Mononuclear cell (primary cell): Measurements from ENCODE around the gene NKX1-2. TPM values are rescaled to one million over a fixed set of nuclear protein-coding genes. Genes with fewer than 3 reads are reported as not detected.

Experiments used
- H3K27me3 ChIP-seq: 2 replicates; pipeline ENCODE4 v1.6.0; 2011; ENCODE audit warnings: low read length, control low read depth; ENCODE audit not compliant: insufficient read depth
- H3K4me1 ChIP-seq: 2 replicates; pipeline ENCODE4 v1.5.1; 2011; ENCODE audit warnings: mild to moderate bottlenecking, low read length, control low read depth; ENCODE audit not compliant: insufficient read depth
- H3K4me3 ChIP-seq: 2 replicates; pipeline ENCODE4 v1.5.1; 2011; ENCODE audit warnings: mild to moderate bottlenecking, low read length, moderate library complexity
- H3K9me3 ChIP-seq: 2 replicates; pipeline ENCODE4 v1.5.1; 2011; ENCODE audit warnings: low read depth, mild to moderate bottlenecking, control low read depth, low read length
- total RNA-seq: library from RNA; depleted of rRNA; stranded (reverse); fragments of >200 nt; gene quantifications from one replicate; pipeline ENCODE4 v1.2.3, GENCODE V29; 2012

The NKX1-2 gene
- not detected for total RNA-seq

DNA sequence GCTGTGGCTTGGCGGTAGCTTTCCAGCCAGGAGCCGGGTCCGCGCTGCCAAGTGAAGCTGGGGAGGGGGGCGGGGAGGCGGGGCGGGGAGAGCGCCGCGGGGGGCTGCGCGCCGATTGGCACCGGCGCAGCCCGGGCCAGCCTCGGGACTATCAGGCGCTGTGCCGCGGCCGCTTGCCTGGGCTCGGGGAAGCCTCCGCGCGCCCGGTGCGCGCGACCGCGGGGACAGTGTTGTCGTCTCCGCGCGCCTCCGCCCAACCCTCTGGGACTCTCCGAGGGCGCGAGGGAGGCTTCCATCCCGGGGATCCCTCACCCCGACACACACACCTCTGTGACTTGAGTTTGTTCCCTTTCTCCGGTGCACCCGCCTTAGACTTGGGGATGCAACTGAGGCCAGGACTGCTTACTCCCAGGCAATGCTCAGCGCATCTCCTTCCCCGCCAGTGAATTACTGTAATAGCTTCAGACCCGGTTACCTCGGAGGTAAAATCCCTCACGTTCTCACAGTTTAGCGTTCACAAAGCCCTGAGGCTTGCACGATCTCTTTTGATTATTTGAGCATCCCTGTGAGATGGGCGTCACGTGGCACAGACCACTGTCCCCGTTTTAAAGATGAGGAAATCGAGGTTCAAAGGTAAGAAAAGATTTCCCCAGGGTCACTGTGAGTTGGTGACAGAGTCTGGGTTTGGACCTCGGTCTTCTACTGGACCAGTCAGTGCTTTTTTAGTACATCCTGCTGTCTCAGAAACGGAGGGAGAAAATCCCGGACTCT is at the start of gene NKX1-2:
Gene NKX1-2 (minus strand): TSS at position 24 of the 771 bp plus-strand sequence. CDS start 92 bp downstream, outside the sequence.
- Histone ChIP-seq H3K9me3 (no peaks in the 10 kb centered on the region), H3K27me3 (peaks cover 85% of the 10 kb centered on the region)

GRCh38 chr10:124498056-124498455 is 48.2 kb upstream of the NKX1-2 start:
- no peaks in the 10 kb centered on the region for H3K9me3 ChIP-seq
- peaks cover 13% of the 10 kb centered on the region for H3K4me1 ChIP-seq
- no peaks in the 10 kb centered on the region for H3K27me3 ChIP-seq
- no peak overlapping the region for H3K4me3 ChIP-seq

More for the DNA sequence above, at the start of gene NKX1-2:
- Histone ChIP-seq H3K4me1 (peaks cover 17% of the 10 kb centered on the region), H3K4me3 (no peak within 1 kb of the TSS)

- H3K9me3 ChIP-seq = no peaks in the 10 kb centered on the region
- H3K27me3 ChIP-seq = no peaks in the 10 kb centered on the region
- peaks cover 13% of the 10 kb centered on the region for H3K4me1 ChIP-seq
- no peak overlapping the region for H3K4me3 ChIP-seq
Observed at GRCh38 chr10:124497196-124497881, 47.5 kb upstream of the NKX1-2 start.

- Histone ChIP-seq H3K27me3 (no peaks in the 10 kb centered on the region), H3K9me3 (no peaks in the 10 kb centered on the region), H3K4me3 (no peak overlapping the region), H3K4me1 (peaks cover 13% of the 10 kb centered on the region)
Observed at GRCh38 chr10:124496620-124497019, 46.8 kb upstream of the NKX1-2 start.

- peaks cover 13% of the 10 kb centered on the region for H3K4me1 ChIP-seq
- H3K27me3 ChIP-seq = no peaks in the 10 kb centered on the region
- no peaks in the 10 kb centered on the region for H3K9me3 ChIP-seq
- no peak overlapping the region for H3K4me3 ChIP-seq
Observed at GRCh38 chr10:124496150-124496549, 46.3 kb upstream of the NKX1-2 start.

DNA sequence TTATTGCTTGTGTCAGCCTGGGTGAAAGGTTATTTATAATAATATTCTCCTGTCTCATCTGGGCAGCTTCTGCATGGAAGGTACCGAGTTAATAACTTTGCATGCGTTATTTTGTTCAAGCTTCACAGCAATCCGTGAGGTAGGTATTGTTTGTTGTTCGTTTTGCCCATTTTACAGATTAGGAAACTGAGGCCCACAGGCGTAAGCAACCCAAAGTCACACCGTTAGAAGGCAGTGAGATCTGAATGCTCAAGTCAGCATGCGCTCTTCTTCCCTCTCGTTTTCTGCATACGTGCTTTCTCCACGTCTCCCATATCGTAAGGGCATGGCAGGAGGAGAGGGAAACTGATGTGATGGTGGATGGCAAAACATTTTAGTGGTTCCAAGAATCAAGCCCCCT is 45.9 kb upstream of the NKX1-2 start:
- Histone ChIP-seq H3K27me3 (no peaks in the 10 kb centered on the region), H3K4me1 (peaks cover 13% of the 10 kb centered on the region), H3K9me3 (no peaks in the 10 kb centered on the region), H3K4me3 (no peak overlapping the region)

DNA sequence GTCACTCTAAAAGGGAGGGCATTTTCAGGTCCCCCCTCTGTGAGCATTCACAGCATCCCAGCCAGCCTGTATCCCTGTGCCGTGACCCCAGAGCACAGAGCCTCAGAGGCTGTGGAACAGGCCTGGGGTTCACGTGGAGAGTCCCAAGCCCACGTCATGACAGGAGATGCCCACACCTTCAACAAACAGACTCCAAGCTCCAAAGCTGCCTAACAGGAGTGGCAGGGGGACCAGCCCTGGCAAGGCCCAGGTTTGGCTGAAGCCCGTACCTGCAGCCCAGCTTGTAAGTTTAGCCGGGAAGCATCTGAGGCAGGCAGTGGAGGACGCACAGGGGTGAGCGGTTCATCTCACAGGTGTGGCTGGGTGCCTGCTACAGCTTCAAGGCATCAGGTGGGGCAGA is 45.3 kb upstream of the NKX1-2 start:
- Histone ChIP-seq H3K27me3 (no peaks in the 10 kb centered on the region), H3K9me3 (no peaks in the 10 kb centered on the region)

DNA sequence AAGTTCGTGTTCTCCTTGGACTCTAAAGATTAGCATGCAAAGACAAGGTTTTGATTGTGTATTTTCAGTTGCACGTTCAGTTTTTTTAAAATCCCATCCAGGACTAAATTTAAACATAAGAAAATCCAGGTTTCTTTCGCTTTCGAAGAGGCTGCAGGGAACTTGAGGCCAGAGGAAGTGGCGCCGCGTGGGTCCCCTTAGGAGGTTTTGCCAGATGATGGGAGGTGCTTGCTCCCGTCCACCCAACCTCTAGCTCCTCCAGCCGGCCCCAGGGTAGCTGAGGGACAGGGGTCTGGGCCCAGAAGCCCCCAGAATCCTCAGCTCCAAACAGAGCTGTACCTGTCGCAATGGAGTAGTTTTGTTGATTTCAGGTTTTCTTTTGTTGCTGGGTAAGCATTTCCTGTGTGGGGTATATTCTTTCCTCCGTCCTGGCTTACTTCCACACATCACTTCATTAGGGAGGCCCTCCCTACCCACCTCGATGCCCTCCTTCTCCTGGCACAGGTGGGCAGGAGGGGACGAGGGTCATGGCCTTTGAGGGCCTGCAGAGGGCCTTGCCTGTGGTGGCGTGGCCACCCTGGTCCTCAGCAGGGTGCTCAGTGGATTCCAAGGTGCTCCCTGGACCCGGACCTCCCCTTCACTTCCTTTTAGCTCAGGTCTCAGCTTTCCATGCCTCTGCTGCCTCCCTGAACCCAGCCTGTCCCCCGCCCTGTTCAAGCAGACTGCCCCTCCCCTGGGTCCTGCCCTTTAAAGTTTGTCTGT is 44.4 kb upstream of the NKX1-2 start:
- Histone ChIP-seq H3K4me3 (no peak overlapping the region), H3K27me3 (no peaks in the 10 kb centered on the region), H3K9me3 (no peaks in the 10 kb centered on the region), H3K4me1 (peaks cover 13% of the 10 kb centered on the region)

More for the DNA sequence above, 45.3 kb upstream of the NKX1-2 start:
- Histone ChIP-seq H3K4me3 (no peak overlapping the region), H3K4me1 (peaks cover 13% of the 10 kb centered on the region)

DNA sequence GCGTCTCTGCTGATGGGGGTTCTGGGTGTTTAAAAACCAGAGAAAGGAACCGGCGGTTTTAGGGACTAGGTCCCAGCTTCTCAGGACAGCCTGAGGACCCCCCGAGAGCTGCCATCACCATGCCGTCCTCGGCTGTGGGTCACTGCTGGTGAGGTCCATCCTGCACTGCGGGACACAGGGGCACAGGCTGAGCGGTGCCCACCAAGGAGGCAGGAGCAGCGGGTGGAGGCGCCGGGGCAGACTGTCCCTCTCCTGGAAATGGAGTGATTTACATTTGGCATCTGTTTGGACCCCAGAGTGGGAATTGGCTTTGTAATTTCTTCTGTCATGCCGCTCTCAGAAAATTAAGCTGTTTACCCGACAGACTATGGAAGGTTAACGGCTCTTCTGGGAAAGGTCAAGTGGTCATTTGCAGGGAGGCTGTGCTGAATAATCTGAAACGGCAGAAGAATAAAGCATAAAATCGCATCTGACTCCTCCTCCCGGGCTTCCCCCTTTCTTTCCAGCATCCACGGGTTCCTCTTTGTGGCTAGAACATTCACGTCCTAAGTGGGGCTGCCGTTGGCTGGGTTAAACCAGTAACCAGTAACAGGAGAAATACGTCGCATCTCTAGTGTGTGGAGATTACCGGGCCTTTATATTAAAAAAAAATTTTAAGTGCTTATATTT is 43.5 kb upstream of the NKX1-2 start:
- no peak overlapping the region for H3K4me3 ChIP-seq

DNA sequence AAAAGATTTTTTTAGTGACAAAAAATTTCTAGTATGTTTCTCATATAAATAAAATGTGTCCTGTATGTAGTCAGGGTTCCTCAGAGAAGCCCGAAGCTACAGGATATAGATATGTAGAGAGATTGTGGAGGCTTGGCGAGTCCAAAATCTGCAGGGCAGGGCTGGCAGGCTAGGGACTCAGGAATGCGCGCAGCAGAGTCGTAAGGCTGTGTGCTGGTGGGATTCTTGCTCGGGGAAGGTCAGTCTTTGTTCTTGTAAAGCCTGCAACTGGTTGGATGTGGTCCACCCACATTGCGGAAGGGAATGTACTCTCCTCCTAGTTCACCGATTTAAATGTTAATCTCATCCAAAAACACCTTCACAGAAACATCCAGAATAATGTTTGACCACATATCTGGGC is 42.4 kb upstream of the NKX1-2 start:
- Histone ChIP-seq H3K9me3 (no peaks in the 10 kb centered on the region), H3K4me3 (no peak overlapping the region), H3K27me3 (no peaks in the 10 kb centered on the region), H3K4me1 (peaks cover 13% of the 10 kb centered on the region)

More for the DNA sequence above, 43.5 kb upstream of the NKX1-2 start:
- Histone ChIP-seq H3K27me3 (no peaks in the 10 kb centered on the region), H3K4me1 (peaks cover 13% of the 10 kb centered on the region), H3K9me3 (no peaks in the 10 kb centered on the region)

DNA sequence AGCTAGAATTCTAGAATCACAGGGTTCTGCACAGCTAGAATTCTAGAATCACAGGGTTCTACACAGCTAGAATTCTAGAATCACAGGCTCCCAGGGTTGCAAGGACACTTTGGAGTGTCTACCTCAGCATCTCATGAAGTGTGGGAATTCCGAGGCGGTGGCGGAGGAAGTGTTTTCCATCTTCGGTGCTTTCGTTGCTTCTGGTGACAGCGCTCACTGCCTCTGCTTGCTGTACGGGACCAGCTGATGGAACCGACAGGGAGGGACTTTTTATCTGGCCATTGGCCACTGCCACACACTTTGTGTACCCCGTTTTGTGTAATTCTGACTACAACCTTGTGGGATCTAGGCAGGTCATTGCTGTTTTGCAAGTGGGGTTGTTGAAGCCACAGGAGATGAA is 41.3 kb upstream of the NKX1-2 start:
- peaks cover 4% of the 10 kb centered on the region for H3K9me3 ChIP-seq
- H3K4me1 ChIP-seq = peaks cover 13% of the 10 kb centered on the region
- H3K4me3 ChIP-seq = no peak overlapping the region
- H3K27me3 ChIP-seq = no peaks in the 10 kb centered on the region

- no peaks in the 10 kb centered on the region for H3K4me1 ChIP-seq
- no peak overlapping the region for H3K4me3 ChIP-seq
- no peaks in the 10 kb centered on the region for H3K27me3 ChIP-seq
- peaks cover 4% of the 10 kb centered on the region for H3K9me3 ChIP-seq
Observed at GRCh38 chr10:124486635-124487034, 36.8 kb upstream of the NKX1-2 start.

GRCh38 chr10:124484661-124485060 is 34.8 kb upstream of the NKX1-2 start:
- Histone ChIP-seq H3K4me3 (no peak overlapping the region), H3K27me3 (no peaks in the 10 kb centered on the region), H3K9me3 (peaks cover 4% of the 10 kb centered on the region), H3K4me1 (no peaks in the 10 kb centered on the region)

- H3K4me1 ChIP-seq = no peaks in the 10 kb centered on the region
- no peaks in the 10 kb centered on the region for H3K27me3 ChIP-seq
- no peak overlapping the region for H3K4me3 ChIP-seq
- peaks cover 4% of the 10 kb centered on the region for H3K9me3 ChIP-seq
Observed at GRCh38 chr10:124484031-124484430, 34.2 kb upstream of the NKX1-2 start.

DNA sequence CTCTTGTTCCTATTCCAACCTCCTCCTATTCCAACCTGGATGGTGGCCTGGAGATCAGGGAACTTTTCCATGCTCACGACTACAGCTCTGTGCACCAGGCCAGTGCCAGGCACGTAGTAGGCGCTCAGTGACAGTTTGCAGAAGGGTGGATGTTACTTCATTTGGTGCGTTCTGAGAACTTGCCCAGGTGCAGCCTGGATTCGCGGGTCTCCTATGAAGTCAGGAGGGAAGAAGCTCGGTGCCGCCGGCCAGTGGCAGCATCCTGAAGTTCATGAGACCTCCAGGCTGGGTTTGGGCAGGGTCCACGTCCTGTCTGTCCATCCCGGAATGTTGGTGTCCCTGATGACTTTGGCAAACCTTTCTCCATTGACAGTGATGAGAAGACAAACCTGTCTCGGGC is 33.0 kb upstream of the NKX1-2 start:
- Histone ChIP-seq H3K27me3 (no peaks in the 10 kb centered on the region), H3K4me3 (no peak overlapping the region), H3K9me3 (peaks cover 4% of the 10 kb centered on the region), H3K4me1 (no peaks in the 10 kb centered on the region)
